HCT116 (cell line): ENCODE measurements around the gene KRAS. TPM values are rescaled to one million over a fixed set of nuclear protein-coding genes. Genes with fewer than 3 reads are reported as not detected.

Experiments
- ATAC-seq: fragments of 200-7000 bp; cut with Tn5 transposase; 2 replicates; pipeline ENCODE4 v1.9.1; 2020; ENCODE audit warnings: mild to moderate bottlenecking, moderate library complexity
- BruUV-seq: library from RNA; stranded (reverse); fragments of 400-500 nt; replicated peaks from 2 replicates; lab custom pipeline; 2021; lab: Mats Ljungman, UMichigan
- CTCF ChIA-PET: fragments of 300-600 bp; sonication (Branson Sonifier 250); formaldehyde crosslinking; loops from one replicate; lab custom pipeline; 2021; ENCODE audit warnings: antibody characterized with exemption; lab: Charles Lee
- POLR2A ChIA-PET: fragments of 300-600, 350-600 bp; sonication (Branson Sonifier 250); formaldehyde crosslinking; loops from one replicate; lab custom pipeline; 2021; ENCODE audit warnings: antibody characterized with exemption; lab: Charles Lee
- RAD21 ChIA-PET, 2 experiments: fragments of 300-600 bp; sonication (Branson Sonifier 250); formaldehyde crosslinking; loops; one replicate each; lab custom pipeline; 2023; ENCODE audit warnings: low total read pairs in 2 of 2; ENCODE audit not compliant: uncharacterized antibody in 2 of 2, unreplicated experiment in 2 of 2, low non-redundant PET in 1 of 2; lab: Charles Lee
- DNase-seq: peaks from one replicate; pipeline ENCODE4 v3.0.0-alpha.2; 2010; ENCODE audit warnings: low read depth, low spot score
- H2AFZ ChIP-seq: fragments of 200-600 bp; shearing (Covaris generic), sonication (generic); 2 replicates; pipeline ENCODE4 v1.6.1; 2017; ENCODE audit warnings: low read depth, mixed run types, mixed read lengths, antibody characterized with exemption, low read length; ENCODE audit not compliant: poor library complexity, severe bottlenecking
- H3K27ac ChIP-seq: 2 replicates; pipeline ENCODE4 v1.5.1; 2012; ENCODE audit warnings: low read depth, low read length
- H3K27me3 ChIP-seq: fragments of 200-600 bp; sonication (generic); 2 replicates; pipeline ENCODE4 v1.6.1; 2016; ENCODE audit warnings: mixed run types, low read length, mixed read lengths; ENCODE audit not compliant: insufficient read depth
- H3K36me3 ChIP-seq, 2 experiments: fragments of 200-500 bp in 1 of 2; fragments of 200-600 bp in 1 of 2; sonication (Bioruptor generic) in 1 of 2; sonication (generic) in 1 of 2; 2 replicates each; pipeline versions ENCODE4 v1.5.1 to v1.6.1; 2014 to 2016; ENCODE audit warnings: low read length in 2 of 2, inconsistent platforms in 1 of 2, mixed read lengths in 1 of 2, mixed run types in 1 of 2; ENCODE audit not compliant: insufficient read depth in 2 of 2, control insufficient read depth in 1 of 2
- H3K4me1 ChIP-seq, 2 experiments: fragments of 200-600 bp in 1 of 2; sonication (generic) in 1 of 2; 2 replicates each; pipeline versions ENCODE4 v1.5.1 to v1.6.1; 2012 to 2017; ENCODE audit warnings: low read length in 2 of 2, inconsistent platforms in 1 of 2, mild to moderate bottlenecking in 1 of 2, mixed read lengths in 1 of 2, mixed run types in 1 of 2, moderate library complexity in 1 of 2; ENCODE audit not compliant: insufficient read depth in 2 of 2, control insufficient read depth in 1 of 2
- H3K4me2 ChIP-seq: fragments of 200-600 bp; sonication (generic); 2 replicates; pipeline ENCODE4 v1.6.1; 2017; ENCODE audit warnings: mixed run types, low read length, mixed read lengths
- H3K4me3 ChIP-seq, 2 experiments: fragments of 200-600 bp in 1 of 2; sonication (generic) in 1 of 2; replicated peaks in 1 of 2; 2 replicates each; pipeline ENCODE4 v1.5.1; 2011 to 2016; ENCODE audit warnings: low read length in 2 of 2, control low read depth in 1 of 2, low read depth in 1 of 2, mild to moderate bottlenecking in 1 of 2, mixed read lengths in 1 of 2, mixed run types in 1 of 2
- H3K79me2 ChIP-seq: fragments of 200-600 bp; sonication (generic); 2 replicates; pipeline ENCODE4 v1.6.1; 2017; ENCODE audit warnings: mild to moderate bottlenecking, mixed run types, low read length, moderate library complexity, mixed read lengths; ENCODE audit not compliant: insufficient read depth
- H3K9ac ChIP-seq: fragments of 200-600 bp; sonication (generic); 2 replicates; pipeline ENCODE4 v1.6.1; 2016; ENCODE audit warnings: low read length, mixed read lengths
- H3K9me2 ChIP-seq: fragments of 200-600 bp; sonication (generic), shearing (Covaris generic); 2 replicates; pipeline ENCODE4 v1.6.1; 2017; ENCODE audit warnings: mixed run types, mild to moderate bottlenecking, moderate library complexity; ENCODE audit not compliant: insufficient read depth
- H3K9me3 ChIP-seq, 2 experiments: fragments of 200-500 bp in 1 of 2; fragments of 200-600 bp in 1 of 2; sonication (Bioruptor generic) in 1 of 2; sonication (generic) in 1 of 2; 2 replicates each; pipeline ENCODE4 v1.6.1; 2014 to 2017; ENCODE audit warnings: low read length in 2 of 2, mixed read lengths in 2 of 2, inconsistent platforms in 1 of 2, low read depth in 1 of 2, mild to moderate bottlenecking in 1 of 2, mixed run types in 1 of 2, moderate library complexity in 1 of 2; ENCODE audit not compliant: control insufficient read depth in 1 of 2, insufficient read depth in 1 of 2
- H4K20me1 ChIP-seq: fragments of 200-600 bp; sonication (generic), shearing (Covaris generic); 2 replicates; pipeline ENCODE4 v1.6.1; 2017; ENCODE audit warnings: mixed run types, mild to moderate bottlenecking, moderate library complexity; ENCODE audit not compliant: insufficient read depth
- CEBPB ChIP-seq: IDR thresholded peaks from 2 replicates; pipeline ENCODE4 v1.6.1; 2012; ENCODE audit warnings: low read depth
- CTCF ChIP-seq, 3 experiments: fragments of 200-600 bp in 1 of 3; sonication (generic) in 1 of 3; IDR thresholded peaks in 2 of 3; conservative IDR thresholded peaks in 1 of 3; 2 replicates each; pipeline ENCODE4 v1.5.1; 2012 to 2017; ENCODE audit warnings: low read depth in 2 of 3, low read length in 2 of 3, antibody characterized with exemption in 1 of 3, borderline replicate concordance in 1 of 3, control low read depth in 1 of 3, mild to moderate bottlenecking in 1 of 3, mixed read lengths in 1 of 3, mixed run types in 1 of 3, moderate library complexity in 1 of 3; ENCODE audit not compliant: insufficient read depth in 1 of 3
- EGR1 ChIP-seq: IDR thresholded peaks from 2 replicates; pipeline ENCODE4 v1.6.1; 2012; ENCODE audit warnings: low read depth
- ELF1 ChIP-seq: IDR thresholded peaks from 2 replicates; pipeline ENCODE4 v1.6.1; 2012; ENCODE audit warnings: low read depth, borderline replicate concordance
- REST ChIP-seq: IDR thresholded peaks from 2 replicates; pipeline ENCODE4 v1.6.1; 2012; ENCODE audit warnings: low read depth
- SRF ChIP-seq: IDR thresholded peaks from 2 replicates; pipeline ENCODE4 v1.6.1; 2012; ENCODE audit warnings: low read depth
- ZFX ChIP-seq: fragments of 450-650 bp; IDR thresholded peaks from 2 replicates; pipeline ENCODE4 v1.6.1; 2017
- ZNF274 ChIP-seq: fragments of 200-500 bp; sonication (Bioruptor generic); IDR thresholded peaks from 2 replicates; pipeline ENCODE4 v1.6.1; 2014; ENCODE audit warnings: mild to moderate bottlenecking, low read depth, low read length, inconsistent platforms
- intact Hi-C: fragments of 100-400 bp; cut with micrococcal nuclease; formaldehyde crosslinking; loops from 2 replicates; pipeline ENCODE4 v1.10.0; 2022
- total RNA-seq: library from RNA; stranded (reverse); gene quantifications from one replicate; pipeline ENCODE4 v1.2.1, GENCODE V29; 2021; ENCODE audit not compliant: unreplicated experiment
- TF ChIP-seq, protein P1 (sequence below): IDR thresholded peaks from 2 replicates; pipeline ENCODE4 v1.6.1; 2012

The KRAS gene
- total RNA-seq, 1 experiment from 2014 or later: 37.5 TPM

- TF ChIP-seq REST: no peak
- TF ChIP-seq, all 23 proteins: peak for 11
Observed at GRCh38 chr12:25195056-25195971, 55.4 kb downstream of the KRAS start, which contains the start of the genes DNAI7 and ETFRF1 (continued).

- Histone ChIP-seq H3K9me3 (no peaks in the 10 kb centered on the region), H3K4me1 (peaks cover 3 to 17% of the 10 kb centered on the region in 2 experiments), H3K9me2 (no peaks in the 10 kb centered on the region), H3K36me3 (no peaks in the 10 kb centered on the region), H4K20me1 (no peaks in the 10 kb centered on the region), H3K4me2 (peak overlapping the region; percentile 93), H3K27ac (no peak overlapping the region), H3K27me3 (no peaks in the 10 kb centered on the region), H2AFZ (no peak overlapping the region), H3K4me3 (peak overlapping the region; percentile 63 to 78), H3K79me2 (no peaks in the 10 kb centered on the region), H3K9ac (peak overlapping the region; percentile 71)
- ChIA-PET RAD21 (no interaction called here), CTCF (interaction anchor here (1.0 to 1.7 kb wide), 3 partner anchors 40 to 1420 kb away, joined by 3 to 5 read pairs (median 3); no protein-coding TSS in a partner anchor), POLR2A (interaction anchor here (0.7 to 1.9 kb wide), 3 partner anchors 9 to 190 kb away, joined by 3 to 8 read pairs (median 5); no protein-coding TSS in a partner anchor)
- intact Hi-C loops: no loop called here
- TF ChIP-seq REST (no peak), ZFX (no peak), CEBPB (no peak), SRF (no peak), CTCF (IDR thresholded peaks at IDR 0.05 in 2 of 3, conservative IDR thresholded peaks at IDR 0.05 in 1 of 3; ENCODE audit: borderline replicate concordance in 1 of 3, insufficient read depth in 1 of 3, low read depth in 2 of 3, low read length in 2 of 3) (no peak), ELF1 (no peak), ZNF274 (no peak), EGR1 (no peak)
- TF ChIP-seq, protein P1, sequence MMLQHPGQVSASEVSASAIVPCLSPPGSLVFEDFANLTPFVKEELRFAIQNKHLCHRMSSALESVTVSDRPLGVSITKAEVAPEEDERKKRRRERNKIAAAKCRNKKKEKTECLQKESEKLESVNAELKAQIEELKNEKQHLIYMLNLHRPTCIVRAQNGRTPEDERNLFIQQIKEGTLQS: no peak
- BruUV-seq: TSS peak; percentile 38
- DNase-seq: no peak
- ATAC-seq: peak; percentile 37
Observed at GRCh38 chr12:25194722-25195055, 56.0 kb downstream of the KRAS start.
